Measurements from ENCODE around the gene SPDYE6.
"Not testable (repeated sequence)": the region's sequence is repeated elsewhere in the genome, so short reads cannot be mapped to it uniquely, and the experiment has no call there.

DNA sequence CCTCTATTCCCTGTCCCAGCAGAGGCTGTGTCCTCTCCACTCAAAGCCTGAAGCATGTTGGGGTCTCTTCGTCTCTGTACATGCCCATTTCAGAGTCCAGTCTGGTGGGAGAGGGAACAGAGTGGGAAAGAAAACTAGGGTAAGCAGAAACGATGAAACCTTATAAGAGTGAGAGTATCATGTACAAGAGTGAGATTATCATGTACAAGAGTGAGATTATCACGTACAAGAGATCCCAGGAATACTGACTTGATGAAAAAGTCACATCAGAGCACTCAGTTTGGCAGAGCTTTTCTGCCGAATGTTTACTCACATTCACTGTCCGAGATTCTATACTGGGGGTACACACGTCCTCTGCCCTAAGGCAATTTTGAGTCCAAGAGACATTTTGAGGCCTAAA, at the start of gene SPDYE6:
- not testable (repeated sequence) for TF ChIP-seq POLR2AphosphoS5 (IDR thresholded peaks at IDR 0.05; ENCODE audit: low read depth, low read length); REST (IDR thresholded peaks at IDR 0.05; ENCODE audit: insufficient read depth in 1 of 2, low read depth in 2 of 2, low read length in 2 of 2); TAF1 (IDR thresholded peaks at IDR 0.05; ENCODE audit: borderline replicate concordance, insufficient read depth, low read length); FOXP2 (optimal IDR thresholded peaks at IDR 0.05; ENCODE audit: borderline replicate concordance, extremely low read depth, extremely low read length, insufficient read depth); SIN3A (IDR thresholded peaks at IDR 0.05; ENCODE audit: borderline replicate concordance, insufficient read depth, low read length)

All from PFSK-1 (cell line).